Measurements from ENCODE around the gene PFKL.

DNA sequence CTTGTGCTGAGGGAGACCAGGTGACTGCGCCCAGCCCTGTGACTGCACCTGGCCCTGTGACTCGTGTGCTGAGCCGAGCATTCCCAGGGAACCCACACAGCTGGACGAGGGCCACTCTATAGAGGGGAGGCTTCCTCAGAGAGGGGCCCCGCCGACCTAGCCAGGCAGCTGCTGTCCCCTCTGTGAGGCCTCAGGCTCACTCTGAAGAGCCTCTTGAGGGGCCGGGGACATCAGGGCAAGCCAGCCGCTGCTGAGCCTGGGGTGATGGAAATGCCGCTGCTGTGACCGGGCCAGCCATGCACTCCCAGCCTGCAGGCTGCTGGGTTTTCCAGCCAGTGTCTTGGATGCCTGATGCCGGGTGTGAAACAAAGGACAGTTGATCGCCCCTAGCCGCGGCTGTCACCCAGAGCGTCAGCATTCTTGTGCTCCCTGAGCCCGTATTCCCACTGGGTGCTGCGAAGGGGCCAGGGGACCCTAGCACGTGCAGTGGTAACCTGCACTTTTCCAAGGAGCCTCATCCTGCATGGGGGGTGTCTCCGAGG, 17.5 kb downstream of the PFKL start:
- TF ChIP-seq, protein P1, sequence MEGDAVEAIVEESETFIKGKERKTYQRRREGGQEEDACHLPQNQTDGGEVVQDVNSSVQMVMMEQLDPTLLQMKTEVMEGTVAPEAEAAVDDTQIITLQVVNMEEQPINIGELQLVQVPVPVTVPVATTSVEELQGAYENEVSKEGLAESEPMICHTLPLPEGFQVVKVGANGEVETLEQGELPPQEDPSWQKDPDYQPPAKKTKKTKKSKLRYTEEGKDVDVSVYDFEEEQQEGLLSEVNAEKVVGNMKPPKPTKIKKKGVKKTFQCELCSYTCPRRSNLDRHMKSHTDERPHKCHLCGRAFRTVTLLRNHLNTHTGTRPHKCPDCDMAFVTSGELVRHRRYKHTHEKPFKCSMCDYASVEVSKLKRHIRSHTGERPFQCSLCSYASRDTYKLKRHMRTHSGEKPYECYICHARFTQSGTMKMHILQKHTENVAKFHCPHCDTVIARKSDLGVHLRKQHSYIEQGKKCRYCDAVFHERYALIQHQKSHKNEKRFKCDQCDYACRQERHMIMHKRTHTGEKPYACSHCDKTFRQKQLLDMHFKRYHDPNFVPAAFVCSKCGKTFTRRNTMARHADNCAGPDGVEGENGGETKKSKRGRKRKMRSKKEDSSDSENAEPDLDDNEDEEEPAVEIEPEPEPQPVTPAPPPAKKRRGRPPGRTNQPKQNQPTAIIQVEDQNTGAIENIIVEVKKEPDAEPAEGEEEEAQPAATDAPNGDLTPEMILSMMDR (IDR thresholded peaks at IDR 0.05; ENCODE audit: low read depth, low read length), result no peak
- TF ChIP-seq POLR2A (IDR thresholded peaks at IDR 0.05; ENCODE audit: extremely low read depth, insufficient read length) (no peak), MYC (IDR thresholded peaks at IDR 0.05; ENCODE audit: low read depth, low read length) (no peak)
- TF ChIP-seq, protein P2, sequence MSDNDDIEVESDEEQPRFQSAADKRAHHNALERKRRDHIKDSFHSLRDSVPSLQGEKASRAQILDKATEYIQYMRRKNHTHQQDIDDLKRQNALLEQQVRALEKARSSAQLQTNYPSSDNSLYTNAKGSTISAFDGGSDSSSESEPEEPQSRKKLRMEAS (IDR thresholded peaks at IDR 0.05; ENCODE audit: low read depth, low read length), result no peak

Data from NB4 (cell line).